BLaER1 treated with 17β-estradiol and CSF1 and Interleukin-3, amounts not matched to agents 10 nM and 100 nM (cell line): ENCODE results near the gene PITPNC1.
A peak's percentile ranks its signal among the peaks of the same experiment; 100 is the strongest.
"Not testable (repeated sequence)": the region's sequence is repeated elsewhere in the genome, so short reads cannot be mapped to it uniquely, and the experiment has no call there.

ENCODE experiments used
- H3K27ac ChIP-seq, 11 experiments: shearing (Covaris generic); formaldehyde crosslinking; 2 replicates each; pipeline ENCODE4 v1.8.1; 2022
- H3K27me3 ChIP-seq, 11 experiments: shearing (Covaris generic); formaldehyde crosslinking; 2 replicates each; pipeline ENCODE4 v1.8.1; 2022
- H3K36me3 ChIP-seq, 11 experiments: shearing (Covaris generic); formaldehyde crosslinking; 2 replicates each; pipeline ENCODE4 v1.8.1; 2022
- H3K4me1 ChIP-seq, 10 experiments: shearing (Covaris generic); formaldehyde crosslinking; 2 replicates each; pipeline ENCODE4 v1.8.1; 2022
- H3K4me2 ChIP-seq, 11 experiments: shearing (Covaris generic); formaldehyde crosslinking; 2 replicates each; pipeline ENCODE4 v1.8.1; 2022
- H3K4me3 ChIP-seq, 10 experiments: shearing (Covaris generic); formaldehyde crosslinking; 2 replicates each; pipeline ENCODE4 v1.8.1; 2022
- H3K9ac ChIP-seq, 11 experiments: shearing (Covaris generic); formaldehyde crosslinking; 2 replicates each; pipeline ENCODE4 v1.8.1; 2022
- H3K9me3 ChIP-seq, 11 experiments: shearing (Covaris generic); formaldehyde crosslinking; replicated peaks in 1 of 11; 2 replicates each; pipeline ENCODE4 v1.8.1; 2022
- H4K20me1 ChIP-seq, 11 experiments: shearing (Covaris generic); formaldehyde crosslinking; 2 replicates each; pipeline ENCODE4 v1.8.1; 2022
- Cebpa-rat ChIP-seq, 11 experiments: shearing (Covaris generic); IDR thresholded peaks; 2 replicates each; pipeline ENCODE4 v1.8.1; 2022

The PITPNC1 gene

GRCh38 chr17:67504182-67504581 is 127.1 kb downstream of the PITPNC1 start:
- H3K4me2 ChIP-seq: peak overlapping the region in 5 of 11 experiments; percentile 3 to 72 (median 37); a peak in 7 of 22 replicates

DNA sequence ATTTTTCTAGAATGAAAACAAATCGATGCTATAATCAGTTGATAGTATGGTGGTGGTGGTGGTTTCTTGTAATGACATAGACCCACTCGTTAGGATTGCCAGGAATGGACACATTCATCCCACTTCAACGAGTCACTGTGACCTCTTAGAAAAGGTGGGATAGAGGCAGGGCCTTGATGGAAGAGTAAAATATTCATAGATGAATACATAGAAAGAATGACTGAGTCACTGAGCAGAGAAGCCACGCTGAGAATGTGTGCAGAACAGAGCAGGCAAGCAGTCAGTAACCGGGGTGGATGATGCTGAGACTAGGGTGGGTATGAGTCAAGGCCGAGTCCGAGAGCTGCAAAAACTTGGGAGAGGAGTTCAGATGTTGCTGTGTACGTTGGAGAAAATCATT is 129.9 kb downstream of the PITPNC1 start:
- Histone ChIP-seq H4K20me1 (no peaks in the 10 kb centered on the region), H3K36me3 (peaks cover 0 to 21% (median 11%) of the 10 kb centered on the region in 11 experiments; a peak in 8 of 22 replicates), H3K9me3 (peaks cover 17 to 31% (median 22%) of the 10 kb centered on the region in 11 experiments), H3K4me1 (peaks cover 0 to 34% (median 16%) of the 10 kb centered on the region in 10 experiments; a peak in 14 of 20 replicates), H3K9ac (no peak overlapping the region), H3K4me3 (no peak overlapping the region), H3K27me3 (no peaks in the 10 kb centered on the region), H3K4me2 (no peak overlapping the region), H3K27ac (no peak overlapping the region)
- TF ChIP-seq Cebpa-rat (IDR thresholded peaks at IDR 0.05): no peak

More at GRCh38 chr17:67504182-67504581, 127.1 kb downstream of the PITPNC1 start:
- Histone ChIP-seq H3K27me3 (no peaks in the 10 kb centered on the region), H3K36me3 (peaks cover 0 to 21% (median 11%) of the 10 kb centered on the region in 11 experiments; a peak in 8 of 22 replicates), H3K4me1 (peaks cover 0 to 16% (median 4%) of the 10 kb centered on the region in 10 experiments; a peak in 7 of 20 replicates), H3K27ac (no peak overlapping the region), H3K9ac (no peak overlapping the region), H3K9me3 (peaks cover 17 to 31% (median 22%) of the 10 kb centered on the region in 11 experiments), H3K4me3 (no peak overlapping the region), H4K20me1 (no peaks in the 10 kb centered on the region)
- TF ChIP-seq Cebpa-rat (IDR thresholded peaks at IDR 0.05): no peak

DNA sequence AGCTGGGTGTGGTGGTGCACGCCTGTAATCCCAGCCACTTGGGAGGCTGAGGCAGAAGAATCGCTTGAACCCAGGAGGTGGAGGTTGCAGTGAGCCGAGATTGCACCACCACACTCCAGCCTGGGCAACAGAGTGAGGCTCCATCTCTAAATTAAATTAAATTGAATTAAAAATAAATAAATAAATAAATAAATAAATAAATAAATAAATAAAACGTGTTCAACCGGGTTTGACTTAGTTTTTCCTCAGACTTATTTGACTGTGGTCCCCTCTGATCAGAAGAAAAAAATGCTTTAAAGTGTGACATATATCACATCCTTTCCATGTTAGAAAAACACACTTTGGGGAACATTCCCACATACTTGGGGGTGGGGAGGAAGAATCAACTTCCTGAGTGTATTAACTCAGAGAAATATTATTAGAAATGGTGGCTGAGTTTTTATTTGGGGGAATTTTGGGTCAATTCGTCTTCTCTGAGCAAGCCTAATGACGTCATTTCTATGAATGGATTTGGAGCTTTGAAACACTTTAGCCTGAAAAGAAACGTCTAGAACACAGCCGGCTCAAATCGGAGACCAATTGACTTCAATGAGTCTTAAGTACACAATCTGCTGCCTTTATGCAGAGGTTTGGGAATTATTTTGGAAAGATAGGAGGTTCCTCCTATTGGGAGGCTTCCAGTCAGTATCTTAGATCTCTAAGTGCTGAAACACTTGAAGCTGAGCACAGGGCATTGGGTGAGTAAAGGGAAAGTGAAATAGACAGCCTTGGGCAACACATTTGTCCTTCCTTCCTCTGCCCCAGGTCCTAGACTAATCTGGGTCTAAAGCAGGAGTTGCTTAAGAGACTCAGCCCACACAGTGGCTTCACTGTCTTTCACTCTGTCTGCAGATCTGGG is 132.6 kb downstream of the PITPNC1 start:
- H4K20me1 ChIP-seq: no peaks in the 10 kb centered on the region
- H3K36me3 ChIP-seq: peaks cover 0 to 24% (median 11%) of the 10 kb centered on the region in 11 experiments; a peak in 7 of 22 replicates
- H3K9me3 ChIP-seq: peaks cover 17 to 31% (median 22%) of the 10 kb centered on the region in 11 experiments
- H3K9ac ChIP-seq: peak overlapping the region in 7 of 11 experiments; percentile 8 to 57 (median 48); a peak in 9 of 22 replicates
- TF ChIP-seq Cebpa-rat (IDR thresholded peaks at IDR 0.05): peak in 4 of 11 experiments; percentile 7 to 67 (median 44); a peak in 5 of 22 replicates
- H3K27ac ChIP-seq: peak overlapping the region; percentile 16 to 78 (median 64); a peak in 20 of 22 replicates
- peaks cover 2 to 22% (median 15%) of the 10 kb centered on the region in 10 experiments; a peak in 18 of 20 replicates for H3K4me1 ChIP-seq
- H3K4me2 ChIP-seq: peak overlapping the region in 9 of 11 experiments; percentile 3 to 77 (median 49); a peak in 15 of 22 replicates
- no peak overlapping the region for H3K4me3 ChIP-seq
- no peaks in the 10 kb centered on the region for H3K27me3 ChIP-seq

- Histone ChIP-seq H3K9ac (no peak overlapping the region), H3K4me1 (peaks cover 8 to 35% (median 20%) of the 10 kb centered on the region in 10 experiments; a peak in 19 of 20 replicates), H3K27ac (peak overlapping the region in 2 of 11 experiments; percentile 60 to 72; a peak in 3 of 22 replicates), H3K9me3 (peaks cover 17 to 27% (median 23%) of the 10 kb centered on the region in 11 experiments), H3K36me3 (peaks cover 0 to 20% (median 11%) of the 10 kb centered on the region in 11 experiments; a peak in 9 of 22 replicates), H3K4me3 (no peak overlapping the region), H4K20me1 (no peaks in the 10 kb centered on the region; a peak in 1 of 22 replicates), H3K4me2 (no peak overlapping the region), H3K27me3 (no peaks in the 10 kb centered on the region)
- TF ChIP-seq Cebpa-rat (IDR thresholded peaks at IDR 0.05): no peak
Measured at GRCh38 chr17:67511012-67511411, 133.9 kb downstream of the PITPNC1 start.

DNA sequence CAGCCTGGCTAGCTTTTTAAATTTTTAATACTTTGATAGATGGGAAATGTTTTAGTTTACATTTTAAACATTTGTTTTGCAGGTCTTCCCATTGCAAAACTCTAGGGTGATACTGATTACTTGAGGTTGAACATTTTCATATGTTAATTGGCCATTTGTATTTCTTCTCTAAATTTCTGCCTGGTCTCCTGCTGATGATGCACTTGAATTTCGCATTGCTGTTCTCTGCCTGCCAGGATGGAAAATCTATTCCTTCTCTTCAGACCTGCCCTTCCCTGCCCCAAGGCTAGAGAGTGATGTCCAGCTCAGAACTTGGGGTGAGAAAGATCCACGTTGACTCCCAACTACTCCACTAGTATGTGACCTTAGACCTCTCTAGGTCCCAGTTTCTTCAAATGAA is 134.7 kb downstream of the PITPNC1 start:
- TF ChIP-seq Cebpa-rat (IDR thresholded peaks at IDR 0.05): no peak
- Histone ChIP-seq H3K4me3 (no peak overlapping the region), H3K9me3 (peaks cover 17 to 33% (median 28%) of the 10 kb centered on the region in 11 experiments), H3K36me3 (peaks cover 0 to 26% (median 12%) of the 10 kb centered on the region in 11 experiments; a peak in 10 of 22 replicates), H3K27ac (no peak overlapping the region), H3K4me1 (peaks cover 8 to 40% (median 20%) of the 10 kb centered on the region in 10 experiments; a peak in 19 of 20 replicates), H4K20me1 (no peaks in the 10 kb centered on the region; a peak in 1 of 22 replicates), H3K4me2 (no peak overlapping the region), H3K27me3 (no peaks in the 10 kb centered on the region), H3K9ac (no peak overlapping the region)

DNA sequence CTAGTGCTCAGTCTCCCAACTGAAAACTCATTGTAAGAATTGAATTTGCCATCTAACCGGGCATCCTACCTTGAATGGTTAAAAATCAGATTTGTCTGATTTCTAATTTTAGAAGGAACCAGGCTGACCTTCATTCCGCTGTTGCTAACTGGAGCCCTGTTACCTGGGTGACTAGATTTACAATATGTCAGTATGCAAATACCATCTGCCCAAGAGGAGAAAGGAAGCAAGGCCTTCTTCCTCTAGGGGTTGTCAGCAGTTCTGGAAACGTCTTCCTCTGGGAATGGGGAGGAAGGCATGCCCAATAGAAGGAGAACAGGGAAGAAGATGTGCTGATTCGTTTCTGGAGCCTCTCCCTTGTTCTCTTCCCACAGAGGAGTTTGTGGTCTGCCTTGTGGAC is 137.9 kb downstream of the PITPNC1 start:
- Histone ChIP-seq H3K9ac (no peak overlapping the region), H4K20me1 (peaks cover 0 to 7% (median 0%) of the 10 kb centered on the region in 11 experiments; a peak in 4 of 22 replicates), H3K4me2 (peak overlapping the region in 2 of 11 experiments; percentile 22 to 30; a peak in 4 of 22 replicates), H3K27ac (no peak overlapping the region), H3K27me3 (no peaks in the 10 kb centered on the region), H3K36me3 (peaks cover 0 to 19% (median 0%) of the 10 kb centered on the region in 11 experiments; a peak in 6 of 22 replicates), H3K9me3 (peaks cover 7 to 21% (median 16%) of the 10 kb centered on the region in 11 experiments; a peak in 18 of 22 replicates), H3K4me3 (no peak overlapping the region), H3K4me1 (peaks cover 18 to 39% (median 25%) of the 10 kb centered on the region in 10 experiments)
- no peak for TF ChIP-seq Cebpa-rat (IDR thresholded peaks at IDR 0.05)

DNA sequence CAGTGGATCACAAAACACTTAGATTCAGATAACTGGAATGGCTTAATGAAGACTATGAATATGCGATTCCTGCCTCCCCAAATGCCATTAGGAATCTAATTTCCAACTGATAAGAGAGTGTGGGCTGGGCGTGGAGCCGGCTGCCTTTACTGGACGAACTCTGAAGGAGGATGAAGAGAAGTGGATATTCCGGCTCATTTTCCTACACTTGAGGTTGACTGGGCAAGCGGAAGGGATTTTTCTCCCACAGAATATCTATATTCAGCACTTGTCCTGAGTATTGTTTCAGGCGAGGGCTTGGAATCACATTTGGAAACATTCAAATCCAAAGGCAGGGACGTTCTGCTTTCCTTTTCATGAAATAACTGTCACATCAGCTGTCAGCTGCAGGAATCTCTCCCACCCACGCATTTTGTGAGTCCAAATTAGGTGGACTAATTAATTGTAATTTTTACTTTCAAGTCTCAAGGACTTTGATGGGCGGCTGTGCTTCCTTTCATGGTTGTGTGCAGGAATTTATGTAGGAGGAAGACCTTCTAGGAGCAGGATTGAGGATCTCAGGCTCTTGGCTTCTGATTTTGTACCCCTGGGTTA is 138.5 kb downstream of the PITPNC1 start:
- H3K9me3 ChIP-seq: peaks cover 7 to 21% (median 16%) of the 10 kb centered on the region in 11 experiments; a peak in 18 of 22 replicates
- peaks cover 0 to 19% (median 0%) of the 10 kb centered on the region in 11 experiments; a peak in 6 of 22 replicates for H3K36me3 ChIP-seq
- H3K4me1 ChIP-seq: peaks cover 18 to 39% (median 27%) of the 10 kb centered on the region in 10 experiments
- TF ChIP-seq Cebpa-rat (IDR thresholded peaks at IDR 0.05): no peak
- peaks cover 0 to 10% (median 0%) of the 10 kb centered on the region in 11 experiments; a peak in 4 of 22 replicates for H4K20me1 ChIP-seq
- no peak overlapping the region for H3K4me3 ChIP-seq
- peak overlapping the region in 2 of 11 experiments; percentile 22 to 30; a peak in 4 of 22 replicates for H3K4me2 ChIP-seq
- H3K9ac ChIP-seq: no peak overlapping the region
- H3K27ac ChIP-seq: no peak overlapping the region
- H3K27me3 ChIP-seq: no peaks in the 10 kb centered on the region

DNA sequence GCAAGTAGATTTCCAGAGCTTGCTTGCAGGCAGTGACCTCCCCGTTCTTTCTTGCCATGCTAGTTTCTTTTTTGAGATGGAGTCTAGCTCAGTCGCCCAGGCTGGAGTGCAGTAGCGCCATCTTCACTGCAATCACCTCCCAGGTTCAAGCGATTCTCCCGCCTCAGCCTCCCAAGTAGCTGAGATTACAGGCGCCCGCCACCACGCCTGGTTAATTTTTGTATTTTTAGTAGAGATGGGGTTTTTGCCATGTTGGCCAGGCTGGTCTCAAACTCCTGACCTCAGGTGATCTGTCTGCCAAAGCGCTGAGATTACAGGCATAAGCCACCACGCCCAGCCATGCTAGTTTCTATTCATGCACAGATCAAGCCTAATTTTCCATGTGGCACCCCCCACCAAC is 139.5 kb downstream of the PITPNC1 start:
- not testable (repeated sequence) for H3K4me3 ChIP-seq, H3K27me3 ChIP-seq, H3K9ac ChIP-seq, H3K4me2 ChIP-seq, H3K27ac ChIP-seq
- Histone ChIP-seq H3K9me3 (peaks cover 7 to 21% (median 16%) of the 10 kb centered on the region in 11 experiments; a peak in 18 of 22 replicates), H4K20me1 (peaks cover 0 to 14% (median 0%) of the 10 kb centered on the region in 11 experiments; a peak in 5 of 22 replicates), H3K36me3 (peaks cover 0 to 21% (median 0%) of the 10 kb centered on the region in 11 experiments; a peak in 6 of 22 replicates), H3K4me1 (peaks cover 26 to 42% (median 35%) of the 10 kb centered on the region in 10 experiments)
